Kasumi-1 (cell line): Measurements from ENCODE around the gene SNX4.
"Not testable (repeated sequence)": the region's sequence is repeated elsewhere in the genome, so short reads cannot be mapped to it uniquely, and the experiment has no call there.

Experiments used
- DNase-seq, 2 experiments: peaks; one replicate each; lab custom pipeline; 2025; lab: John Stamatoyannopoulos, UW

SNX4 gene

GRCh38 chr3:125462722-125463299 lies 57.2 kb downstream of the SNX4 start:
- no peak for DNase-seq

GRCh38 chr3:125461896-125462295 lies 58.1 kb downstream of the SNX4 start:
- DNase-seq = no peak

DNA sequence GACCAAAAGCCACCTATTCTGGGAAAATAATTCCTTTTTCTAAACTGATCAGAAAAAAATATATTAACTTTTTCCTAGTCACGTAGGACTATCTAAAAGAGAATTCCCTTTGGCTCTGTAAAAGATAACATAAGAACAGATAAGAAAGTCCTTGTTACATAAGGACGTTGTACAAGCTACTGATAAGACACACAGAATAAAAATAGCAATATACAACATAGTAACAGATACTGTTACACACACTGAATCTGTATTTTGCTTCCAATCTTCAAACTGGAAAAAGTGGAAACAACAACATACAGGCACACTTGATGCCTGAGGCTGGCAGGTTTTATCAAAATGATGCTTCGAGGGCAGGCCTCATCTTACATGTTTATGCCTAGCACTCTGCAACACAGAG lies 59.8 kb downstream of the SNX4 start:
- no peak for DNase-seq

DNA sequence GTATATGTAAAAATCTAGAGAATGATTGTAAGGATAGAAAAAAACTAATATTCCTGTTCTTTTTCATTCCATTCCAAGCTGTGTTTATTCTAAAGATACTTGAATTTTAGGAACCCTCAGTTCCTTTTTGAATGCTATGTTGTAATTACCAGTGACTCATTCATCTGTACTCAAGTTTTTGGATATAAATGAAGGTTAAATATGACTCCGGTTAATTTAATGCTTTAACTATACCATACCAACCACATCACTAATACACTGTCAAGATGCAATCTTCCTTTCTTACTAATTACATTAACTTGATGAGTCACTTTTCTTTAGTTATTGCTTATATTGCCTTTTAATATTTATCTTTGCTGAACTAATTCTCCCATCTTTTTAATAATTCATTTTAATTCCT lies 76.1 kb downstream of the SNX4 start:
- DNase-seq = no peak

- no peak for DNase-seq
These were observed 77.5 kb downstream of the SNX4 start for GRCh38 chr3:125442506-125442905.

DNA sequence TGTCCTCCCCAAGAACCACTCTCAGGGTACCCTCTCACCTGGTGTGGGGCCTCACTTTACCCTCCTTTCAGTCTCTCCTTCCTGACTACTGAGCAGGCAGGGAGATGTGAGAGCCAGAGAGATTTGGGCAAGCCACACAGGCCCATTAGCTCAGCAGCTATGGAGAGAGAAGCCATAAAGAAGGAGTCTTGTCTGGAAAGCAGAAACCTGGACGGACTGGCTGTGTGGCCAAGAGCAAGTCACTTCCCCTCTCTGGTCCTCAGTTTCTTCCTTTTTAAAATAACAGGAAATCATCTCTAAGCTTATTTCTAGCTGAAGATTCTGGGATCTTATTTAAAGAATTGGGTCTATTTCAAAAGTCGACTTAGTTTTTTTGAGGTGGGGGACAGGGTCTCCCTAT lies 79.0 kb downstream of the SNX4 start:
- no peak for DNase-seq

- no peak for DNase-seq
These were observed 79.4 kb downstream of the SNX4 start for GRCh38 chr3:125440559-125440955.

GRCh38 chr3:125437631-125438435 lies 82.2 kb downstream of the SNX4 start:
- peak; percentile 29 to 40 for DNase-seq

DNA sequence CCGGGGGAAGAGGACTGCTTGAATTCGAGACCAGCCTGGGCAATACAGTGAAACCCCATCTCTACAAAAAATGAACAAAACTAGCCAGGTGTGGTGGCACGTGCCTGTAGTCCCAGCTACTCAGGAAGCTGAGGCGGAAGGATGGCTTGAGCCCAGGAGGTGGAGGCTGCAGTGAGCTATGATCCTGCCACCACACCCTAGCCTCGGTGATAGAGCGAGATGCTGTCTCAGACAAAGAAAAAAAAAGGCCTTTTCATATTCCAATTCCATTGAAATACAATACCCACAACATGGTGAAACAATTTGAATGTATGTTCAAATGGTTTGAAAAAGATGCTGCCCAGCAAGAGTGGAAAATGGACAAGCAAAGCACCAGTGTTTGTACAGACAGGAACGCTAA lies 83.1 kb downstream of the SNX4 start:
- no peak for DNase-seq

GRCh38 chr3:125435231-125435630 lies 84.8 kb downstream of the SNX4 start:
- no peak for DNase-seq

DNA sequence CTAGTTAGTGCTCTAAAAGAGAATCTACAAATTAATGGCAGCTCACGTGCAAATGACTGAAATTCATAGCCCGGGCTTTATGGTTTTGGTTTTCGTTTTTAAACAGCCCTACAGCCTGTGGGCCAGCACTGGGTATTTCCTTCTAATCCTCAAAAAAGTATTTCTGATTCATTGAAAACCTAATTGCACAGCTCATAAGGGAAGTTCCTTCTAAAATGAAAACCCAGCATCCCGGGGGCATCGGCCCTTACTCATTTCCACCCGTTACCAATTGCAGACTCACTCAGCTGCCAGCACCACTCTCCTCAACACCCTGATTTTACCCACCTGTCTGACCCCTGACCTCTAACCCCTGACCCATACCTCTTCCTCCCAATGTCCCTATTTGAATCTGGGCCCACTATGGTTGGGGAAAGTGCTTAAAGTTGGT lies 85.4 kb downstream of the SNX4 start:
- no peak for DNase-seq

DNA sequence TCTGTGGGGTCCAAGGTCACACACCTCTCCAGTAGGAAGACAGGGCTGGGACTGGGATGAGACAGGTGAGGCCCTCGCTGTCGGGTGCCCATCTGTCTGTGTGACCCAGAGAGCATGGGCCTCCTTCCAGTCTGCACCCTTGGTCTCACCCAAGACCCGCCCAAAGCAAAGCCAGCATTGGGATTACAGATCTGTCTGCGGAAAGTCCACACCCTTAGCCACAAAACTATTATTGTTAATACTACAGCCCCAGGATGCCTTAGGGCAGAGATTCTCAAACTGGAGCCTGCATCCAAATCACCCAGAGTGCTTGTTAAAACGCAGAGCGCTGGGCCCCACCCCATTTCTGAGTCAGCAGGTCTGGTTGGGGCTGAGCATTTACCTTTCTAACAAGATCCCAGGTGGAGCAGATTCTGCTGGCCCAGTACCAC lies 86.4 kb downstream of the SNX4 start:
- no peak for DNase-seq

- no peak for DNase-seq
These were observed 86.9 kb downstream of the SNX4 start for GRCh38 chr3:125433091-125433534.

- DNase-seq = no peak
These were observed 87.9 kb downstream of the SNX4 start for GRCh38 chr3:125431912-125432790.

DNA sequence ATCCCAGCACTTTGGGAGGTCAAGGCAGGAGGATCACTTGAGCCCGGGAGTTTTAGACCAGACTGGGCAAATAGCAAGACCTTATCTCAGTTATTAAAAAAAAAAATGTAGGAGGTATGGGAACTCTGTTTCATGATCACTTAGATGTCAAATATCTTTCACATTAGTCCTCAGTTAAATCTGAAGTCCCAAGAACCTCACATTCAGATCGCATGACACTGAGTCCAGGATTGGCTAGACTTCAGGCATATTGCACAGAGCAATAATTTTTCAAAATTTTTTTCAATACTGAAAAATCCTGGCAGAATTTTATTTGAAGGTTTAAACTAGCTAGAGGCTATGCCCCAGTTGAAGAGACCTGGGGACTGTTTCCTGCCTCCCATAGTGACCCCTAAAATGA lies 88.6 kb downstream of the SNX4 start:
- DNase-seq = no peak

- DNase-seq = no peak
These were observed 91.7 kb downstream of the SNX4 start for GRCh38 chr3:125428216-125428830.

DNA sequence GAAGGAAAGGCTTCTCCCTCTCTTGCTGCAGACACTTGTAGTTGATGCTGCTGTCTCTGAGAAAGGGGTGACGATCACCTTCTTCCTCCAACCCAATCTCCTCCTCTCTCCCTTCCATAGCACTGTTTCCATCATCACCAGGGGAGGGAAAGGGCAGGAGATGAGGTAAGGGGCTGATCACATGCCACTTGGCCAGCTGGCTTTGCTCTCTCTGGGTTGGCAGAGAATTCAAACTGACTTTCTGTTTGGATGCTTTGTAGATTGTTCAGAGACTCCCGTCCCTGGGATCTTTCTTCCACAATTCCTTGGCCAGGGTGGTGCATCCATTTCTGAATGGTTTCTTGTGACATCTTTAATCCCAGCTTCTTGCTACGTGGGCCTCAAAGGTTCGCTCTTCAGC lies 101.7 kb downstream of the SNX4 start:
- no peak for DNase-seq

- DNase-seq = no peak
These were observed 103.8 kb downstream of the SNX4 start for GRCh38 chr3:125416235-125416634.

DNA sequence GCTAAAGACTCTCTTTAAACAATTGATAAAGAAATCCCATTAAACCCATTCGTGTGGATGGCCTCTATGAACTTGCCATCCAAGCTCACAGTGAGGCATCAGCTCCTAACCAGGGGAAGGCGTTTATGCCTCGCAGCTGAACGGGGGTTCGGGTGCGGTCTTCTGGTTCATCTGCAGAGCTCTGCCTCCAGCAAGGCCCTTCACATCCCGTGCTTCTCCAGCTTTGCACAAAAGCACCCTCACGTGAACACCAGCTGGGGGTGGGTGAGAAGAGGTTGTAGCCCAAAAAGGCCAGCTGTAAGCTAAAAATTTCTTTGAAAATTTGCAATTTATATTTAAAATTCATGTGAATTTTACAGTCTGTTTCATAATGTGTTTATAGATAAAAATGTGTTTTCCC lies 105.3 kb downstream of the SNX4 start:
- no peak for DNase-seq

- no peak for DNase-seq
These were observed 109.1 kb downstream of the SNX4 start for GRCh38 chr3:125410922-125411321.

DNA sequence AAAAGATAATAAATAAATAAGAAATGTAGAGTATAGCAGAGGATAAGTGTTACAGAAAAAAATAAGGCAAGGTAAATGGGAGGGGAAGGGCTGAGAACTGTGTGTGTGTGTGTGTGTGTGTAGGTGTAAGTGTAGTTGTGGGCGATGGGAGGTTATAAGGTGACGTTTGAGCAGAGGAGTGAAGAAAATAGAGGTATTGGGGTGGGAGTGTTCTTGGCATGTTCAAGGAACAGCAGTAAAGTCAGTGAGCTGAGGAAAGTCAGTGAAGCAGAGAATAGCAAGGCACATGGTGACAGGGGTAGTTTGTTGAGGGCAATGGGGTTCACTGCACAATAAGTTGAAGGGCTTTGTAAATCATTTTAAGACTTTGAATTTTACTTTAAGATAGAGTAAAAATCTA lies 113.9 kb downstream of the SNX4 start:
- no peak for DNase-seq

- DNase-seq = not testable (repeated sequence)
These were observed 114.5 kb downstream of the SNX4 start for GRCh38 chr3:125405515-125405914.
